Psoas muscle (tissue), 8 donors: ENCODE results near the gene SAP30BP. TPM values are rescaled to one million over a fixed set of nuclear protein-coding genes. Genes with fewer than 3 reads are reported as not detected.
A peak's percentile ranks its signal among the peaks of the same experiment; 100 is the strongest.

Source experiments
- ATAC-seq, 4 donors: fragments of 200-7000 bp; cut with Tn5 transposase; one replicate each; pipeline ENCODE4 v1.9.1; 2020; ENCODE audit warnings: moderate library complexity in 3 of 4, mild to moderate bottlenecking in 2 of 4
- DNase-seq, 2 donors: peaks; one replicate each; pipeline ENCODE4 v3.0.0-alpha.2; 2020
- H3K27ac ChIP-seq: fragments of 200-600 bp; one replicate; pipeline ENCODE4 v1.8.0; 2022
- H3K27me3 ChIP-seq, 3 donors: fragments of 200-600 bp in 1 of 3; one replicate each; pipeline versions ENCODE4 v1.6.1 to v1.8.0; 2013 to 2022; ENCODE audit warnings: low read length in 2 of 3, mild to moderate bottlenecking in 2 of 3, moderate library complexity in 1 of 3; ENCODE audit not compliant: insufficient read depth in 3 of 3
- H3K36me3 ChIP-seq, 2 donors: fragments of 200-600 bp in 1 of 2; one replicate each; pipeline versions ENCODE4 v1.6.1 to v1.8.0; 2013 to 2022; ENCODE audit warnings: low read depth in 1 of 2, mild to moderate bottlenecking in 1 of 2, moderate library complexity in 1 of 2; ENCODE audit not compliant: insufficient read depth in 1 of 2
- H3K4me1 ChIP-seq: fragments of 200-600 bp; one replicate; pipeline ENCODE4 v1.8.0; 2022
- H3K4me3 ChIP-seq: fragments of 200-600 bp; one replicate; pipeline ENCODE4 v1.8.0; 2022; ENCODE audit warnings: mild to moderate bottlenecking
- H3K9me3 ChIP-seq: fragments of 200-600 bp; one replicate; pipeline ENCODE4 v1.8.0; 2022
- WGBS, 3 donors: extraction: QIAGEN DNeasy Blood & Tissue Kit; methylation state at CpG; one replicate each; pipeline versions ENCODE4 v1.1.6 to v1.1.7; 2013; 5-methylcytosine and 5-hydroxymethylcytosine counted together
- intact Hi-C, 2 donors: fragments of 100-400 bp; cut with DNase I; formaldehyde crosslinking; loops; one replicate each; pipeline versions ENCODE4 v1.11.0 to v1.14.2; 2022
- polyA plus RNA-seq, 3 donors: library from polyadenylated mRNA; stranded (reverse); fragments of 200-250 nt; gene quantifications; one replicate each; pipeline ENCODE4 v1.2.3, GENCODE V29; 2013
- total RNA-seq, 4 donors: library from RNA; stranded (reverse); fragmentation: NEBNext Ultra II Directional in 2 of 4; extraction: Animal tissue kit (Norgen Biotek cat#: 25700) in 2 of 4; gene quantifications; one replicate each; pipeline versions ENCODE4 v1.2.1 to v1.2.4, GENCODE V29; 2021 to 2023
- TF ChIP-seq, protein P1 (sequence below): fragments of 200-600 bp; IDR thresholded peaks from one replicate; pipeline ENCODE4 v1.8.0; 2022; ENCODE audit warnings: antibody characterized with exemption
- donor health status: healthy with polysubstance abuse.
- donor health status: DM: no; HTN: no; CAD: no; lungs with moderate emphysema.
- donor health status: Bipolar disorder and iron deficiency.
- donor health status: healthy.
- donor health status: DM: yes; HTN: yes; CAD: no.
- donor health status: DM: no; HTN: no; CAD: no.
- donor health status: DM: no; HTN: no; CAD: no.
- donor health status: DM: yes; HTN: yes; CAD: no.

SAP30BP gene
- total and polyA plus RNA-seq, 7 donors = 40.9 to 123 (median 68.5) TPM

DNA sequence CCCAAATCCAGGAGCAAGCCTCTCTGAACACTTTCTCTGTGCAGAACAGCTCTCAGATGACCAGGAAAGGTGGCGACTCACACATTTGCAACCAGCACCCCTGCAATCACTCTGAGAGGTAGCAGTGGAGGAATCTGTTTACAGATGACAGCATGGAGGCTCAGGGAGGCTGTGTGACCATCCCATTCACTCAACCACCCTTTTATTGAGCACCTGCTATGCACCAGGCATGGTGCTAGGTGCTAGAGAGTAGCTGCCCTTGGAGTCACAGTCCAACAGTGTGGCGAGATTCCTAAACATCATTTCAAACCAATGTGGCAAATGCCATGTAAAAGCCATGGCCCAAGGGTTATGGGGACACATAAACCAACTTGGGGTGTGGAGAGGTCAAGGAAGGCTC, 52.6 kb downstream of the SAP30BP start:
- H3K4me3 ChIP-seq = no peak overlapping the region
- intact Hi-C loops = no loop called here
- TF ChIP-seq, protein P1, sequence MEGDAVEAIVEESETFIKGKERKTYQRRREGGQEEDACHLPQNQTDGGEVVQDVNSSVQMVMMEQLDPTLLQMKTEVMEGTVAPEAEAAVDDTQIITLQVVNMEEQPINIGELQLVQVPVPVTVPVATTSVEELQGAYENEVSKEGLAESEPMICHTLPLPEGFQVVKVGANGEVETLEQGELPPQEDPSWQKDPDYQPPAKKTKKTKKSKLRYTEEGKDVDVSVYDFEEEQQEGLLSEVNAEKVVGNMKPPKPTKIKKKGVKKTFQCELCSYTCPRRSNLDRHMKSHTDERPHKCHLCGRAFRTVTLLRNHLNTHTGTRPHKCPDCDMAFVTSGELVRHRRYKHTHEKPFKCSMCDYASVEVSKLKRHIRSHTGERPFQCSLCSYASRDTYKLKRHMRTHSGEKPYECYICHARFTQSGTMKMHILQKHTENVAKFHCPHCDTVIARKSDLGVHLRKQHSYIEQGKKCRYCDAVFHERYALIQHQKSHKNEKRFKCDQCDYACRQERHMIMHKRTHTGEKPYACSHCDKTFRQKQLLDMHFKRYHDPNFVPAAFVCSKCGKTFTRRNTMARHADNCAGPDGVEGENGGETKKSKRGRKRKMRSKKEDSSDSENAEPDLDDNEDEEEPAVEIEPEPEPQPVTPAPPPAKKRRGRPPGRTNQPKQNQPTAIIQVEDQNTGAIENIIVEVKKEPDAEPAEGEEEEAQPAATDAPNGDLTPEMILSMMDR = no peak
- WGBS, 3 donors = 89 to 93% (median 93%) methylated on average over 2 of the region's 2 CpGs
- H3K9me3 ChIP-seq = no peaks in the 10 kb centered on the region
- peaks cover 0 to 39% (median 11%) of the 10 kb centered on the region in 3 donors for H3K27me3 ChIP-seq
- H3K27ac ChIP-seq = no peak overlapping the region
- H3K4me1 ChIP-seq = peaks cover 5% of the 10 kb centered on the region
- ATAC-seq = no peak
- no peaks in the 10 kb centered on the region for H3K36me3 ChIP-seq
- no peak for DNase-seq

DNA sequence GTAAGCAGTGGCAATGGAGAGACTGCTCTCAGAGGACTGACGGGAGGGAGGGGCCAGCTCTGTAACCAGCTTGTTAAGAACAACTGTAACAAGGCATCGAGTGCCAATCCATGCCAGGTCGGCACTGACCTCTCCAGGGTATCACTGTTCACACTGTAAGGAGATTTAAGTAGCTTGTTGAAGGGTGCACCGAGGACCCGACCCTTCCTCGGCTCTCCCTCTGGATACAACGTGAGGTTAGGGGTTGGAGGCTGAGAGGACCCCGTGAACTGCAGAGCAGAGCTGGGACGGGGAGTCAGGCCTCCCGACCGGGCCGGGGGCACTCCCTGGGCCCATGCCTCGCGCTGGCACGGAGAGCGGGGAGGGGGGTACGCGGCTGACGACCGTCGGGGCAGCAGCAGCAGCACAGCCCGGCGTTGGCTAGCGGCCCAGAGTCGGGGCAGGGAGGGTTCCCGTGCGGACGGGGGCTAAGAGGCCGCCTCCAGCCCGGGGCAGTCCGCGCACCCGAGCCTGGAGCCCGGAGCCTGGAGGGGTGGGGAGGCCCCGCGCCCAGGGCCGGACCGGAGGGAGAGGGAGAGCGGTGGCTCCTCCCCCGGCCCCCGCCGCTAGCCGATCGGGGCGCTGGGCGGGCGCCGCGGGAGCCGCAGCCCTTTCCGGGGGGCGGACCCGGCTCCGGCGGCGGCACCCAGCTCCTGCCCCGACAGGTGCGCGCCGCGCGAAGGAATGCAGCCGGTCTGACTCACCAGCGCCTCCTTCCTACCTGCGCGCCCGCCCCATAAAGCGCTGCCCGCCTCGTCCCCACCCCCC, 53.7 kb downstream of the SAP30BP start, which contains the start of gene ITGB4:
ITGB4 (plus strand) TSS at position 804 of the 807 bp plus-strand sequence. CDS start 3,245 bp downstream, outside the sequence.
- DNase-seq (no peak), ATAC-seq (peak; percentile 34 to 45 (median 42))
- Histone ChIP-seq H3K36me3 (no peaks in the 10 kb centered on the region), H3K9me3 (no peaks in the 10 kb centered on the region), H3K4me1 (peaks cover 5% of the 10 kb centered on the region), H3K27ac (peak within 1 kb of the TSS; percentile 23), H3K4me3 (peak within 1 kb of the TSS; percentile 61), H3K27me3 (peaks cover 0 to 33% (median 11%) of the 10 kb centered on the region in 3 donors)
- TF ChIP-seq, protein P1 = no peak
- 2 to 6% (median 2%) methylated on average over 22 to 70 of the region's 70 CpGs for WGBS, 3 donors
- intact Hi-C loops = no loop called here

DNA sequence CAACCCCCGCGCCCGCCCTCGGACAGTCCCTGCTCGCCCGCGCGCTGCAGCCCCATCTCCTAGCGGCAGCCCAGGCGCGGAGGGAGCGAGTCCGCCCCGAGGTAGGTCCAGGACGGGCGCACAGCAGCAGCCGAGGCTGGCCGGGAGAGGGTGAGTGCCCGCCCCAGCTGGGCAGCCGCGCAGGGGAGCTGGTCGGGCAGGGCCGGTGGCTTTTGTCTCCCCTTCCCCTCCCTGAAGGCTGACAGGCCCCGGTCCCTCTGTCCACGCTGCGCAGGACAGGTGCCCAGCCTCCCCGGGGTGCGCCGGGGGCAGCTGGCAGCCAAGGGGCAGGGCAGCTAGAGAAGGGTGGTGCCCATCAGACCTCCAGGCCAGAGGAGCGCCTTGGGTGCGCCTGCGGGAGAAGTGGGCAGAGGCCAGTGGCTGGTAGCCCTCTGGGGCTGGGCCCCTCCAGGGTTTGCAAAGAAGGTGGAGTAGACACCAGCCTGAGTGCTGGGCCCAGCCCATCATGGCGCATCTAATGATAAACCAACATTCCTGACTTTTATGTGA, 54.4 kb downstream of the SAP30BP start:
- peaks cover 0 to 33% (median 11%) of the 10 kb centered on the region in 3 donors for H3K27me3 ChIP-seq
- no peak overlapping the region for H3K27ac ChIP-seq
- intact Hi-C loops = no loop called here
- H3K36me3 ChIP-seq = no peaks in the 10 kb centered on the region
- no peaks in the 10 kb centered on the region for H3K9me3 ChIP-seq
- TF ChIP-seq, protein P1 = no peak
- DNase-seq (no peak), ATAC-seq (peak in 3 of 4 donors; percentile 19 to 42 (median 40))
- 18 to 23% (median 20%) methylated on average over 20 to 33 of the region's 33 CpGs for WGBS, 3 donors
- peak overlapping the region; percentile 61 for H3K4me3 ChIP-seq
- H3K4me1 ChIP-seq = peaks cover 5% of the 10 kb centered on the region

DNA sequence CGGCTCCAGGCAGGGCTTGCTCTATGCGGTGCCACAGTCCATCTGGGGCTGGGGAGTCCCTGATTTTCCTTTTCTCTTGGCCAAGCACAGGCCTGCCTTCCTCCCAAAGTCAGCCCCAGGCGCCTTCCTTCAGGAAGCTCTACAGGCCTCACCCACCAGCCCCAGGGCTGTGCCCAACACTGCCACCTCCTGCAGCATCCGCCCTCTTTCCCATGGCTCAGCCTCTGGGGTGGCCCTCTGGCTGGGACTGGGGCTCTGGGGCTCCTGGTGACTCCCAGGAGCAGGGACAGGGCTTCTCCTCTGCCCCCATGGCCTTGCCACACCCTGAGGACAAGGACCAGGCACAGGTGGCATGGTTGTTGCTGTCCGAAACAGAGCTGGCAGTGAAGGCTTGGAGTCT, 54.9 kb downstream of the SAP30BP start:
- DNase-seq (no peak), ATAC-seq (no peak)
- WGBS, 3 donors = 84 to 89% (median 89%) methylated on average over 5 of the region's 5 CpGs
- intact Hi-C loops = no loop called here
- Histone ChIP-seq H3K4me3 (peak overlapping the region; percentile 61), H3K4me1 (peaks cover 5% of the 10 kb centered on the region), H3K36me3 (no peaks in the 10 kb centered on the region), H3K9me3 (no peaks in the 10 kb centered on the region), H3K27me3 (peaks cover 0 to 31% (median 11%) of the 10 kb centered on the region in 3 donors), H3K27ac (no peak overlapping the region)
- TF ChIP-seq, protein P1 = no peak
